HG02938 (cell line): Measurements from ENCODE around the gene LCE6A.
A peak's percentile ranks its signal among the peaks of the same experiment; 100 is the strongest.

Experiments
- ATAC-seq: cut with Tn5 transposase; IDR thresholded peaks from one replicate; pipeline ENCODE4 v1.9.1; 2021; ENCODE audit warnings: mild to moderate bottlenecking, moderate library complexity; ENCODE audit not compliant: unreplicated experiment

LCE6A gene

GRCh38 chr1:152842556-152842955, at the start of gene LCE6A:
Gene LCE6A, plus strand, starts transcription at chr1:152842856. Its CDS starts 665 bp downstream, at chr1:152843521.
- no peak for ATAC-seq

GRCh38 chr1:152795686-152796085, 47.0 kb upstream of the LCE6A start:
- ATAC-seq: no peak

- no peak for ATAC-seq
Observed at GRCh38 chr1:152796421-152796820, 46.2 kb upstream of the LCE6A start, which contains the start of gene LCE1D. Gene LCE1D, plus strand, starts transcription at chr1:152796721. Its CDS starts 1,074 bp downstream, at chr1:152797795.

GRCh38 chr1:152801333-152801732, 41.3 kb upstream of the LCE6A start:
- ATAC-seq: no peak

- no peak for ATAC-seq
Observed at GRCh38 chr1:152806576-152806975, 36.1 kb upstream of the LCE6A start, which contains the start of gene LCE1C. Gene LCE1C, minus strand, starts transcription at chr1:152806651. Its CDS starts 1,173 bp downstream, at chr1:152805478.

- no peak for ATAC-seq
Observed at GRCh38 chr1:152811050-152811449, 31.6 kb upstream of the LCE6A start.

GRCh38 chr1:152811671-152812070, 31.0 kb upstream of the LCE6A start, which contains the start of gene LCE1B:
Gene LCE1B, plus strand, starts transcription at chr1:152811971. Its CDS starts 476 bp downstream, at chr1:152812447.
- ATAC-seq: no peak

GRCh38 chr1:152817309-152817708, 25.3 kb upstream of the LCE6A start:
- ATAC-seq: no peak

- ATAC-seq: no peak
Observed at GRCh38 chr1:152823294-152823693, 19.4 kb upstream of the LCE6A start.

GRCh38 chr1:152824964-152825363, 17.7 kb upstream of the LCE6A start:
- no peak for ATAC-seq

- no peak for ATAC-seq
Observed at GRCh38 chr1:152827173-152827572, 15.5 kb upstream of the LCE6A start, which contains the start of gene LCE1A. Gene LCE1A, plus strand, starts transcription at chr1:152827473. Its CDS starts 0 bp downstream, at chr1:152827473.

GRCh38 chr1:152836870-152837269, 5.8 kb upstream of the LCE6A start:
- ATAC-seq: no peak

GRCh38 chr1:152855661-152856060, 13.0 kb downstream of the LCE6A start:
- no peak for ATAC-seq

GRCh38 chr1:152858062-152858461, 15.4 kb downstream of the LCE6A start:
- ATAC-seq: no peak

GRCh38 chr1:152859696-152860095, 17.0 kb downstream of the LCE6A start, which contains the start of gene LCE7A:
Gene LCE7A, plus strand, starts transcription at chr1:152859996. Its CDS starts 702 bp downstream, at chr1:152860698.
- ATAC-seq: no peak

- ATAC-seq: no peak
Observed at GRCh38 chr1:152860129-152860528, 17.5 kb downstream of the LCE6A start.

- no peak for ATAC-seq
Observed at GRCh38 chr1:152861374-152861773, 18.7 kb downstream of the LCE6A start.

- no peak for ATAC-seq
Observed at GRCh38 chr1:152864443-152864842, 21.8 kb downstream of the LCE6A start.

- ATAC-seq: no peak
Observed at GRCh38 chr1:152866321-152866720, 23.7 kb downstream of the LCE6A start.

GRCh38 chr1:152869808-152870419, 27.3 kb downstream of the LCE6A start:
- ATAC-seq: peak; percentile 65

- ATAC-seq: no peak
Observed at GRCh38 chr1:152870831-152871730, 28.4 kb downstream of the LCE6A start.

- ATAC-seq: no peak
Observed at GRCh38 chr1:152871731-152872126, 29.1 kb downstream of the LCE6A start.
